NCI-H524 treated with DMSO at 0.1 percent for 48 hours (cell line): ENCODE results near the gene SF3A2.
"Not testable (repeated sequence)": the region's sequence is repeated elsewhere in the genome, so short reads cannot be mapped to it uniquely, and the experiment has no call there.

Source experiments
- DNase-seq: peaks from one replicate; lab custom pipeline; 2025; lab: John Stamatoyannopoulos, UW

Gene SF3A2

GRCh38 chr19:2274931-2275535, 38.4 kb downstream of the SF3A2 start:
- DNase-seq = no peak

- DNase-seq = no peak
These were observed 39.2 kb downstream of the SF3A2 start for GRCh38 chr19:2275588-2276428.

GRCh38 chr19:2276429-2276986, 39.9 kb downstream of the SF3A2 start:
- DNase-seq = no peak

- DNase-seq = no peak
These were observed 40.5 kb downstream of the SF3A2 start for GRCh38 chr19:2277138-2277537.

- DNase-seq = no peak
These were observed 42.0 kb downstream of the SF3A2 start for GRCh38 chr19:2278459-2279158.

GRCh38 chr19:2280633-2281264, 44.1 kb downstream of the SF3A2 start:
- no peak for DNase-seq

GRCh38 chr19:2281265-2282061, 44.8 kb downstream of the SF3A2 start:
- DNase-seq = not testable (repeated sequence)

GRCh38 chr19:2282062-2282861, 45.6 kb downstream of the SF3A2 start, which contains the start of gene PEAK3:
PEAK3 (minus strand) TSS chr19:2282175; CDS start chr19:2280931, 1,244 bp downstream.
- no peak for DNase-seq

GRCh38 chr19:2282862-2283237, 46.2 kb downstream of the SF3A2 start:
- no peak for DNase-seq

GRCh38 chr19:2283835-2284507, 47.3 kb downstream of the SF3A2 start:
- DNase-seq = no peak

GRCh38 chr19:2286402-2287140, 49.9 kb downstream of the SF3A2 start:
- DNase-seq = no peak

GRCh38 chr19:2287585-2288337, 51.1 kb downstream of the SF3A2 start:
- no peak for DNase-seq

GRCh38 chr19:2288338-2288817, 51.8 kb downstream of the SF3A2 start:
- DNase-seq = no peak

- no peak for DNase-seq
These were observed 52.4 kb downstream of the SF3A2 start for GRCh38 chr19:2288818-2289713.

GRCh38 chr19:2289714-2290435, 53.3 kb downstream of the SF3A2 start:
- no peak for DNase-seq

- DNase-seq = no peak
These were observed 54.0 kb downstream of the SF3A2 start for GRCh38 chr19:2290441-2291184.
